GM23338 (cell line): Measurements from ENCODE around the gene NSMCE1. TPM values are rescaled to one million over a fixed set of nuclear protein-coding genes. Genes with fewer than 3 reads are reported as not detected.

Experiments used
- ATAC-seq: fragments of 200-7000 bp; cut with Tn5 transposase; 3 replicates; pipeline ENCODE4 v1.9.1; 2020
- DNase-seq: peaks from one replicate; pipeline ENCODE4 v3.0.0-alpha.2; 2015; ENCODE audit warnings: low spot score
- H2AFZ ChIP-seq: fragments of 200-600 bp; sonication (generic); 2 replicates; pipeline ENCODE4 v1.8.0; 2016; ENCODE audit warnings: antibody characterized with exemption, mild to moderate bottlenecking, moderate library complexity
- H3F3A ChIP-seq: fragments of 200-600 bp; sonication (generic); replicated peaks from 2 replicates; pipeline ENCODE4 v1.8.0; 2017; ENCODE audit warnings: antibody characterized with exemption, mixed run types, low read depth
- H3K27ac ChIP-seq: fragments of 200-600 bp; sonication (generic); 2 replicates; pipeline ENCODE4 v1.6.1; 2016; ENCODE audit warnings: low read depth
- H3K27me3 ChIP-seq: fragments of 200-600 bp; sonication (generic); 2 replicates; pipeline ENCODE4 v1.8.0; 2016; ENCODE audit warnings: mild to moderate bottlenecking, mixed run types, moderate library complexity; ENCODE audit not compliant: insufficient read depth
- H3K36me3 ChIP-seq: fragments of 200-600 bp; sonication (generic); 2 replicates; pipeline ENCODE4 v1.8.0; 2016; ENCODE audit warnings: mild to moderate bottlenecking; ENCODE audit not compliant: insufficient read depth
- H3K4me1 ChIP-seq: fragments of 200-600 bp; sonication (generic); 2 replicates; pipeline ENCODE4 v1.8.0; 2016; ENCODE audit warnings: mild to moderate bottlenecking, moderate library complexity; ENCODE audit not compliant: insufficient read depth
- H3K4me2 ChIP-seq: fragments of 200-600 bp; sonication (generic); 2 replicates; pipeline ENCODE4 v1.7.1; 2017; ENCODE audit warnings: mixed run types
- H3K4me3 ChIP-seq: fragments of 200-600 bp; sonication (generic); 2 replicates; pipeline ENCODE4 v1.6.1; 2016; ENCODE audit warnings: mixed run types
- H3K79me2 ChIP-seq: fragments of 200-600 bp; sonication (generic); replicated peaks from 2 replicates; pipeline ENCODE4 v1.8.0; 2017; ENCODE audit warnings: mild to moderate bottlenecking; ENCODE audit not compliant: insufficient read depth
- H3K9me2 ChIP-seq: fragments of 200-600 bp; sonication (generic); 2 replicates; pipeline ENCODE4 v1.8.0; 2017; ENCODE audit not compliant: insufficient read depth
- H4K20me1 ChIP-seq: fragments of 200-600 bp; sonication (generic); replicated peaks from 2 replicates; pipeline ENCODE4 v1.8.0; 2017; ENCODE audit warnings: mild to moderate bottlenecking; ENCODE audit not compliant: insufficient read depth
- H3K27ac Mint-ChIP-seq: 2 replicates; pipeline ENCODE4 v1.8.0; 2020; ENCODE audit warnings: inconsistent platforms, mild to moderate bottlenecking, moderate library complexity, mixed read lengths
- H3K27me3 Mint-ChIP-seq: 3 replicates; pipeline ENCODE4 v1.8.0; 2022; ENCODE audit warnings: low read depth, mild to moderate bottlenecking, moderate library complexity, mixed read lengths, inconsistent platforms; ENCODE audit not compliant: insufficient read depth, poor library complexity
- H3K36me3 Mint-ChIP-seq: 3 replicates; pipeline ENCODE4 v1.8.0; 2021; ENCODE audit warnings: low read depth, mild to moderate bottlenecking, inconsistent platforms, moderate library complexity, mixed read lengths
- H3K4me1 Mint-ChIP-seq: 3 replicates; pipeline ENCODE4 v1.8.0; 2020; ENCODE audit warnings: mild to moderate bottlenecking, inconsistent platforms, mixed read lengths
- H3K4me3 Mint-ChIP-seq: 3 replicates; pipeline ENCODE4 v1.8.0; 2021; ENCODE audit warnings: moderate library complexity, mild to moderate bottlenecking, inconsistent platforms, mixed read lengths
- H3K9me3 Mint-ChIP-seq: 3 replicates; pipeline ENCODE4 v1.8.0; 2020; ENCODE audit warnings: moderate library complexity, mild to moderate bottlenecking, inconsistent platforms, mixed read lengths
- EZH2 ChIP-seq: fragments of 200-600 bp; sonication (generic); IDR thresholded peaks from one replicate; pipeline ENCODE4 v1.8.0; 2017; ENCODE audit warnings: antibody characterized with exemption, mild to moderate bottlenecking, low read depth; ENCODE audit not compliant: unreplicated experiment
- NANOG ChIP-seq: IDR thresholded peaks from 2 replicates; pipeline ENCODE4 v1.6.1; 2016; ENCODE audit warnings: antibody characterized with exemption, borderline replicate concordance
- POLR2AphosphoS5 ChIP-seq: IDR thresholded peaks from 2 replicates; pipeline ENCODE4 v1.6.1; 2016; ENCODE audit warnings: antibody characterized with exemption, low read depth
- REST ChIP-seq: IDR thresholded peaks from one replicate; pipeline ENCODE4 v1.6.1; 2018; ENCODE audit warnings: antibody characterized with exemption; ENCODE audit not compliant: unreplicated experiment
- STAT1 ChIP-seq: IDR thresholded peaks from one replicate; pipeline ENCODE4 v1.6.1; 2016; ENCODE audit warnings: antibody characterized with exemption; ENCODE audit not compliant: unreplicated experiment
- polyA plus RNA-seq: library from polyadenylated mRNA; unstranded; fragments of >200 nt; fragmentation: Nextera tagmentation; extraction: Ambion mirVana; gene quantifications from 2 replicates; pipeline ENCODE4 v1.2.1, GENCODE V29; 2016
- total RNA-seq: library from RNA; depleted of rRNA; stranded (reverse); fragments of >200 nt; shearing (Covaris generic); gene quantifications from 2 replicates; pipeline ENCODE4 v1.2.3, GENCODE V29; 2014
- TF ChIP-seq, protein P1 (sequence below): fragments of 250-450 bp; sonication (Bioruptor Pico); IDR thresholded peaks from 2 replicates; pipeline ENCODE4 v1.5.0; 2020; ENCODE audit warnings: mild to moderate bottlenecking, moderate library complexity
- TF ChIP-seq, protein P2 (sequence below): IDR thresholded peaks from 2 replicates; pipeline ENCODE4 v1.6.1; 2016; ENCODE audit warnings: antibody characterized with exemption

The NSMCE1 gene
- total and polyA plus RNA-seq, 2 experiments from 2014 or later: 30.6 to 50.8 TPM

GRCh38 chr16:27228045-27228444, 40.5 kb downstream of the NSMCE1 start:
- Mint-ChIP-seq H3K4me1 (peaks cover 4% of the 10 kb centered on the region; the same call in 2 of the 3 replicates), H3K4me3 (no peak overlapping the region), H3K36me3 (peaks cover 5% of the 10 kb centered on the region; the same call in 2 of the 3 replicates), H3K27me3 (peaks cover 4% of the 10 kb centered on the region), H3K27ac (no peak overlapping the region), H3K9me3 (peaks cover 3% of the 10 kb centered on the region; the same call in 2 of the 3 replicates)
- no peak overlapping the region for H3K27ac ChIP-seq
- no peak for DNase-seq
- no peaks in the 10 kb centered on the region for H3F3A ChIP-seq
- H3K79me2 ChIP-seq: no peaks in the 10 kb centered on the region
- no peak overlapping the region for H2AFZ ChIP-seq
- H3K4me3 ChIP-seq: no peak overlapping the region
- no peaks in the 10 kb centered on the region for H4K20me1 ChIP-seq
- ATAC-seq: no peak
- no peaks in the 10 kb centered on the region for H3K27me3 ChIP-seq
- no peaks in the 10 kb centered on the region for H3K4me1 ChIP-seq
- no peaks in the 10 kb centered on the region for H3K36me3 ChIP-seq
- H3K9me2 ChIP-seq: no peaks in the 10 kb centered on the region
- TF ChIP-seq, protein P1, sequence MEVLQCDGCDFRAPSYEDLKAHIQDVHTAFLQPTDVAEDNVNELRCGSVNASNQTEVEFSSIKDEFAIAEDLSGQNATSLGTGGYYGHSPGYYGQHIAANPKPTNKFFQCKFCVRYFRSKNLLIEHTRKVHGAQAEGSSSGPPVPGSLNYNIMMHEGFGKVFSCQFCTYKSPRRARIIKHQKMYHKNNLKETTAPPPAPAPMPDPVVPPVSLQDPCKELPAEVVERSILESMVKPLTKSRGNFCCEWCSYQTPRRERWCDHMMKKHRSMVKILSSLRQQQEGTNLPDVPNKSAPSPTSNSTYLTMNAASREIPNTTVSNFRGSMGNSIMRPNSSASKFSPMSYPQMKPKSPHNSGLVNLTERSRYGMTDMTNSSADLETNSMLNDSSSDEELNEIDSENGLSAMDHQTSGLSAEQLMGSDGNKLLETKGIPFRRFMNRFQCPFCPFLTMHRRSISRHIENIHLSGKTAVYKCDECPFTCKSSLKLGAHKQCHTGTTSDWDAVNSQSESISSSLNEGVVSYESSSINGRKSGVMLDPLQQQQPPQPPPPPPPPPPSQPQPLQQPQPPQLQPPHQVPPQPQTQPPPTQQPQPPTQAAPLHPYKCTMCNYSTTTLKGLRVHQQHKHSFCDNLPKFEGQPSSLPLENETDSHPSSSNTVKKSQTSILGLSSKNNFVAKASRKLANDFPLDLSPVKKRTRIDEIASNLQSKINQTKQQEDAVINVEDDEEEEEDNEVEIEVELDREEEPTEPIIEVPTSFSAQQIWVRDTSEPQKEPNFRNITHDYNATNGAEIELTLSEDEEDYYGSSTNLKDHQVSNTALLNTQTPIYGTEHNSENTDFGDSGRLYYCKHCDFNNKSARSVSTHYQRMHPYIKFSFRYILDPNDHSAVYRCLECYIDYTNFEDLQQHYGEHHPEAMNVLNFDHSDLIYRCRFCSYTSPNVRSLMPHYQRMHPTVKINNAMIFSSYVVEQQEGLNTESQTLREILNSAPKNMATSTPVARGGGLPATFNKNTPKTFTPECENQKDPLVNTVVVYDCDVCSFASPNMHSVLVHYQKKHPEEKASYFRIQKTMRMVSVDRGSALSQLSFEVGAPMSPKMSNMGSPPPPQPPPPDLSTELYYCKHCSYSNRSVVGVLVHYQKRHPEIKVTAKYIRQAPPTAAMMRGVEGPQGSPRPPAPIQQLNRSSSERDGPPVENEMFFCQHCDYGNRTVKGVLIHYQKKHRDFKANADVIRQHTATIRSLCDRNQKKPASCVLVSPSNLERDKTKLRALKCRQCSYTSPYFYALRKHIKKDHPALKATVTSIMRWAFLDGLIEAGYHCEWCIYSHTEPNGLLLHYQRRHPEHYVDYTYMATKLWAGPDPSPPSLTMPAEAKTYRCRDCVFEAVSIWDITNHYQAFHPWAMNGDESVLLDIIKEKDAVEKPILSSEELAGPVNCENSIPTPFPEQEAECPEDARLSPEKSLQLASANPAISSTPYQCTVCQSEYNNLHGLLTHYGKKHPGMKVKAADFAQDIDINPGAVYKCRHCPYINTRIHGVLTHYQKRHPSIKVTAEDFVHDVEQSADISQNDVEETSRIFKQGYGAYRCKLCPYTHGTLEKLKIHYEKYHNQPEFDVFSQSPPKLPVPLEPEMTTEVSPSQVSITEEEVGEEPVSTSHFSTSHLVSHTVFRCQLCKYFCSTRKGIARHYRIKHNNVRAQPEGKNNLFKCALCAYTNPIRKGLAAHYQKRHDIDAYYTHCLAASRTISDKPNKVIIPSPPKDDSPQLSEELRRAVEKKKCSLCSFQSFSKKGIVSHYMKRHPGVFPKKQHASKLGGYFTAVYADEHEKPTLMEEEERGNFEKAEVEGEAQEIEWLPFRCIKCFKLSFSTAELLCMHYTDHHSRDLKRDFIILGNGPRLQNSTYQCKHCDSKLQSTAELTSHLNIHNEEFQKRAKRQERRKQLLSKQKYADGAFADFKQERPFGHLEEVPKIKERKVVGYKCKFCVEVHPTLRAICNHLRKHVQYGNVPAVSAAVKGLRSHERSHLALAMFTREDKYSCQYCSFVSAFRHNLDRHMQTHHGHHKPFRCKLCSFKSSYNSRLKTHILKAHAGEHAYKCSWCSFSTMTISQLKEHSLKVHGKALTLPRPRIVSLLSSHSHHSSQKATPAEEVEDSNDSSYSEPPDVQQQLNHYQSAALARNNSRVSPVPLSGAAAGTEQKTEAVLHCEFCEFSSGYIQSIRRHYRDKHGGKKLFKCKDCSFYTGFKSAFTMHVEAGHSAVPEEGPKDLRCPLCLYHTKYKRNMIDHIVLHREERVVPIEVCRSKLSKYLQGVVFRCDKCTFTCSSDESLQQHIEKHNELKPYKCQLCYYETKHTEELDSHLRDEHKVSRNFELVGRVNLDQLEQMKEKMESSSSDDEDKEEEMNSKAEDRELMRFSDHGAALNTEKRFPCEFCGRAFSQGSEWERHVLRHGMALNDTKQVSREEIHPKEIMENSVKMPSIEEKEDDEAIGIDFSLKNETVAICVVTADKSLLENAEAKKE (CRISPR knock-in tag): no peak
- TF ChIP-seq EZH2 (no peak), NANOG (no peak), STAT1 (no peak), REST (no peak), POLR2AphosphoS5 (no peak)
- TF ChIP-seq, protein P2, sequence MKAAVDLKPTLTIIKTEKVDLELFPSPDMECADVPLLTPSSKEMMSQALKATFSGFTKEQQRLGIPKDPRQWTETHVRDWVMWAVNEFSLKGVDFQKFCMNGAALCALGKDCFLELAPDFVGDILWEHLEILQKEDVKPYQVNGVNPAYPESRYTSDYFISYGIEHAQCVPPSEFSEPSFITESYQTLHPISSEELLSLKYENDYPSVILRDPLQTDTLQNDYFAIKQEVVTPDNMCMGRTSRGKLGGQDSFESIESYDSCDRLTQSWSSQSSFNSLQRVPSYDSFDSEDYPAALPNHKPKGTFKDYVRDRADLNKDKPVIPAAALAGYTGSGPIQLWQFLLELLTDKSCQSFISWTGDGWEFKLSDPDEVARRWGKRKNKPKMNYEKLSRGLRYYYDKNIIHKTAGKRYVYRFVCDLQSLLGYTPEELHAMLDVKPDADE: no peak
- H3K4me2 ChIP-seq: no peak overlapping the region
